MM.1S (cell line): ENCODE data around the gene URB1.

ENCODE experiments used
- CTCF ChIP-seq: fragments of 300-600 bp; sonication (generic); IDR thresholded peaks from 2 replicates; pipeline ENCODE4 v1.5.1; 2016; ENCODE audit warnings: antibody characterized with exemption, low read length, mixed read lengths
- EZH2 ChIP-seq: fragments of 300-600 bp; sonication (generic); optimal IDR thresholded peaks from 2 replicates; pipeline ENCODE3; 2017; ENCODE audit warnings: low read depth, mild to moderate bottlenecking, antibody characterized with exemption, low read length, mixed read lengths

DNA sequence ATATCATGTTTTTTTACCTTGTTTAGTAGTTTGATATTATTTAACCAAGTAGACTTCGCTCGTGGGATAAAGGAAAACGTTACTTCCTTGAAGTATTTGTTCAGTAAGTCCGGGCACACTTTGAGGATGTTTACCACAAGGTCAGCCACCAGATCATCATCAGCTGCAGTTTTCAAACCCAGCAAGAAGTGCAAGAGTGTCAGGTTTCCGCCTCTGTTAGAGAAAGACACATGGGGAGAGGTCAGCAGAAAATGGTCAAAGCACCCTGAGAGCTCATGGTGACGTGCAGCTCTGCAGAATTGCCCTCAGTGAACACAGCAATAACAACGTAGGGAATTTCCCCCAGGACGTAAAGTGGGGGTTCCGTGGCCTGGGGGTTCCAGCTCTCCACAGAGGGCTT, 24.4 kb downstream of the URB1 start:
- TF ChIP-seq EZH2 (no peak), CTCF (no peak)
